ENCODE results near the gene OXA1L. TPM values are rescaled to one million over a fixed set of nuclear protein-coding genes. Genes with fewer than 3 reads are reported as not detected.
"Not testable (repeated sequence)": the region's sequence is repeated elsewhere in the genome, so short reads cannot be mapped to it uniquely, and the experiment has no call there.

OXA1L gene
- total RNA-seq, 1 donor from 2014 or later: 81.2 TPM

DNA sequence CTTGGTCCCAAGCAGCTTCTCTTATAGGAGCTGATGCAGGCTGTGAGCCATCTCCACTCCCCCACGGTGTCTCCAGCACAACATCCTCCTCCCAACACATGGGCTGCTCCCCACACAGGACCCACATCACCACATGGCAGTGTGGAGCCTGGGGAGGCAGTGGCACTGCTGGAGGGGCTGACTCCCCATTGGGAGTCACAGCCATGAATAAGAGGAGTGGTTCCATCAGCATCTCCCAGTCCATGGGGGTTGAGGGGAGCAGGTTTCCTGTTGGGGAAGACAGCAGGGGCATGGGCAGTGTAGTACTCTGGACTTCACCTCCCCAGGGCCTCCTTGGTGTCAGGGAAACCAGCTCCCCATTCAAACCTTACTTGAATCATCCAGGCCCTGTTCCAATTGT, 40.5 kb upstream of the OXA1L start:
- FAIRE-seq: no peak
- peaks cover 4% of the 10 kb centered on the region for H3K27me3 Mint-ChIP-seq (ENCODE audit: low read depth, unreplicated experiment)

DNA sequence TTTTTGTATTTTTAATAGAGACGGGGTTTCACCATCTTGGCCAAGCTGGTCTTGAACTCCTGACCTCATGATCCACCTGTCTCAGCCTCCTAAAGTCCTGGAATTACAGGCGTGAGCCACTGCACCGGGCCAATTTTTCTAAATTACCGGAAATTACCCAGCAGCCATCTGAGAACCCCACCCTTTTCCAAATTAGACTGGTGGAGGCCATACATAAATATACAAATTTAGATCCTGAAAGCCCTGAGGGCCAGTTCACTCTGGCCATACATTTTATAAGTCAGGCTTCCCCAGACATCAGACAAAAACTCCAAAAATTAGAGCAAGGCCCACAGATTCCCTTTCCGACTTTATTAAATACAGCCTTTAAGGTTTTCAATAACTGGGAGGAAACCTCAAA, 34.4 kb upstream of the OXA1L start:
- H3K4me3 Mint-ChIP-seq (ENCODE audit: unreplicated experiment); H4K20me1 ChIP-seq (ENCODE audit: insufficient read depth, low read length); FAIRE-seq; H3K9me3 ChIP-seq (ENCODE audit: insufficient read depth, low read depth, low read length); H3K9ac ChIP-seq (ENCODE audit: low read length); H3K4me1 Mint-ChIP-seq (ENCODE audit: low read depth, unreplicated experiment); H3K27ac Mint-ChIP-seq (ENCODE audit: unreplicated experiment); H3K4me3 ChIP-seq (ENCODE audit: insufficient read depth, low read depth, low read length); H3K4me1 ChIP-seq (ENCODE audit: insufficient read depth, low read length); H2AFZ ChIP-seq (ENCODE audit: low read depth, low read length); H3K27me3 ChIP-seq (ENCODE audit: insufficient read depth, low read length); H3K27ac ChIP-seq (ENCODE audit: low read depth, low read length); H3K4me2 ChIP-seq (ENCODE audit: low read length); H3K79me2 ChIP-seq (ENCODE audit: insufficient read depth, low read length); H3K36me3 ChIP-seq (ENCODE audit: insufficient read depth, low read length); H3K27me3 Mint-ChIP-seq (ENCODE audit: low read depth, unreplicated experiment); H3K9me3 Mint-ChIP-seq (ENCODE audit: unreplicated experiment); DNase-seq (ENCODE audit: low read depth); H3K36me3 Mint-ChIP-seq (ENCODE audit: low read depth, unreplicated experiment): not testable (repeated sequence)

More for the DNA sequence above, 40.5 kb upstream of the OXA1L start:
- DNase-seq (ENCODE audit: low read depth): no peak
- no peak overlapping the region for H3K9ac ChIP-seq (ENCODE audit: low read length)
- H3K36me3 ChIP-seq (ENCODE audit: insufficient read depth, low read length): no peaks in the 10 kb centered on the region
- TF ChIP-seq EZH2 (IDR thresholded peaks at IDR 0.05; ENCODE audit: insufficient read depth, low read length): no peak
- TF ChIP-seq, protein P1, sequence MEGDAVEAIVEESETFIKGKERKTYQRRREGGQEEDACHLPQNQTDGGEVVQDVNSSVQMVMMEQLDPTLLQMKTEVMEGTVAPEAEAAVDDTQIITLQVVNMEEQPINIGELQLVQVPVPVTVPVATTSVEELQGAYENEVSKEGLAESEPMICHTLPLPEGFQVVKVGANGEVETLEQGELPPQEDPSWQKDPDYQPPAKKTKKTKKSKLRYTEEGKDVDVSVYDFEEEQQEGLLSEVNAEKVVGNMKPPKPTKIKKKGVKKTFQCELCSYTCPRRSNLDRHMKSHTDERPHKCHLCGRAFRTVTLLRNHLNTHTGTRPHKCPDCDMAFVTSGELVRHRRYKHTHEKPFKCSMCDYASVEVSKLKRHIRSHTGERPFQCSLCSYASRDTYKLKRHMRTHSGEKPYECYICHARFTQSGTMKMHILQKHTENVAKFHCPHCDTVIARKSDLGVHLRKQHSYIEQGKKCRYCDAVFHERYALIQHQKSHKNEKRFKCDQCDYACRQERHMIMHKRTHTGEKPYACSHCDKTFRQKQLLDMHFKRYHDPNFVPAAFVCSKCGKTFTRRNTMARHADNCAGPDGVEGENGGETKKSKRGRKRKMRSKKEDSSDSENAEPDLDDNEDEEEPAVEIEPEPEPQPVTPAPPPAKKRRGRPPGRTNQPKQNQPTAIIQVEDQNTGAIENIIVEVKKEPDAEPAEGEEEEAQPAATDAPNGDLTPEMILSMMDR (IDR thresholded peaks at IDR 0.05; ENCODE audit: insufficient read depth, low read depth, low read length): no peak
- H4K20me1 ChIP-seq (ENCODE audit: insufficient read depth, low read length): no peaks in the 10 kb centered on the region
- no peaks in the 10 kb centered on the region for H3K79me2 ChIP-seq (ENCODE audit: insufficient read depth, low read length)
- H3K4me2 ChIP-seq (ENCODE audit: low read length): no peak overlapping the region
- H3K27ac ChIP-seq (ENCODE audit: low read depth, low read length): no peak overlapping the region
- no peak overlapping the region for H3K4me3 ChIP-seq (ENCODE audit: insufficient read depth, low read depth, low read length)
- H3K9me3 ChIP-seq (ENCODE audit: insufficient read depth, low read depth, low read length): no peaks in the 10 kb centered on the region
- H3K27ac Mint-ChIP-seq (ENCODE audit: unreplicated experiment): no peak overlapping the region
- H3K9me3 Mint-ChIP-seq (ENCODE audit: unreplicated experiment): peaks cover 8% of the 10 kb centered on the region
- no peaks in the 10 kb centered on the region for H3K36me3 Mint-ChIP-seq (ENCODE audit: low read depth, unreplicated experiment)
- H3K4me1 Mint-ChIP-seq (ENCODE audit: low read depth, unreplicated experiment): no peaks in the 10 kb centered on the region
- no peaks in the 10 kb centered on the region for H3K4me1 ChIP-seq (ENCODE audit: insufficient read depth, low read length)
- no peak overlapping the region for H3K4me3 Mint-ChIP-seq (ENCODE audit: unreplicated experiment)
- H3K27me3 ChIP-seq (ENCODE audit: insufficient read depth, low read length): peaks cover 8% of the 10 kb centered on the region
- no peak overlapping the region for H2AFZ ChIP-seq (ENCODE audit: low read depth, low read length)

DNA sequence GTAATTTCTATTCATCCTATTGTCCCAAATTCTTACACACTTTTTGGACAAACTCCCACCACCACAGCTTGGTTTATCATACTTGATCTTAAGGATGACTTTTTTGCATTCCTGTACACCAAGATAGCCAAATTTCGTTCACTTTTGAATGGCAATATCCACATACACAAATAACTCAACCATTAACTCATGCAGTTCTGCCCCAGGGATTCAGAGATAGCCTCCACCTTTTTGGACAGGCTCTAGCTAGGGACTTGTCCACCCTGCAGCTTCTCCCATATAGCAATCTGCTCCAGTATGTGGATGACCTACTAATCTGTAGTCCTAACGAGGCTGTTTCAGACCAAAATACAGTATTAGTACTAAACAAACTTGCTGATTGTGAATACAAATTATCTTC, 32.7 kb upstream of the OXA1L start:
- Histone ChIP-seq H3K36me3 (ENCODE audit: insufficient read depth, low read length) (no peaks in the 10 kb centered on the region), H3K4me2 (ENCODE audit: low read length) (no peak overlapping the region), H3K9ac (ENCODE audit: low read length) (no peak overlapping the region), H3K79me2 (ENCODE audit: insufficient read depth, low read length) (no peaks in the 10 kb centered on the region), H2AFZ (ENCODE audit: low read depth, low read length) (no peak overlapping the region), H3K4me1 (ENCODE audit: insufficient read depth, low read length) (no peaks in the 10 kb centered on the region), H4K20me1 (ENCODE audit: insufficient read depth, low read length) (no peaks in the 10 kb centered on the region), H3K27me3 (ENCODE audit: insufficient read depth, low read length) (peaks cover 2% of the 10 kb centered on the region), H3K4me3 (ENCODE audit: insufficient read depth, low read depth, low read length) (no peak overlapping the region), H3K9me3 (ENCODE audit: insufficient read depth, low read depth, low read length) (no peaks in the 10 kb centered on the region), H3K27ac (ENCODE audit: low read depth, low read length) (no peak overlapping the region)
- no peaks in the 10 kb centered on the region for H3K4me1 Mint-ChIP-seq (ENCODE audit: low read depth, unreplicated experiment)
- DNase-seq (ENCODE audit: low read depth) (no peak), FAIRE-seq (no peak)
- H3K27me3 Mint-ChIP-seq (ENCODE audit: low read depth, unreplicated experiment): peaks cover 7% of the 10 kb centered on the region
- no peak for TF ChIP-seq EZH2 (IDR thresholded peaks at IDR 0.05; ENCODE audit: insufficient read depth, low read length)
- TF ChIP-seq, protein P1 (IDR thresholded peaks at IDR 0.05; ENCODE audit: insufficient read depth, low read depth, low read length): no peak
- H3K36me3 Mint-ChIP-seq (ENCODE audit: low read depth, unreplicated experiment): no peaks in the 10 kb centered on the region
- no peak overlapping the region for H3K4me3 Mint-ChIP-seq (ENCODE audit: unreplicated experiment)
- H3K9me3 Mint-ChIP-seq (ENCODE audit: unreplicated experiment): peaks cover 2% of the 10 kb centered on the region
- H3K27ac Mint-ChIP-seq (ENCODE audit: unreplicated experiment): no peak overlapping the region
